ENCODE measurements around the gene ZNF804B.

Gene ZNF804B

DNA sequence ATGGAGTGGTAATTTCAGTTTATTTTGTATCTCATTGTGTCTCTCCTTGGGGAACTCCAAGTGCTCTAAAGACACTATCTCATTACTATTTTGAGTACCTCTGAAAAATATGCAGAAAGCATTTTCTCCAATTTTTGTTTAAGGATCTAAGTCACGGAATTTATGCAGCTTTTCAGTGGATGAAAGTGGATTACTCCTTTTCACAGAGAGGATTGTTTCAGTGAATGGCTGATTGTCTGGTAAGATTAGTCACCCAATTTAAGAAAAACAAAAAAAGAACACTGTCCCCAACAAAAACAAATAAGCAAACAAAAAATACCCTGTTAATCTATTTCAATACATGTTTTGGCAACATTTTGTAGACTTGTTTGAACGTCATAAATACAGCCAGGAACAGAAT is 374.3 kb downstream of the ZNF804B start:
- H4K8ac ChIP-seq (ENCODE audit: low read depth, low read length): no peak overlapping the region
- no peaks in the 10 kb centered on the region for H3K79me1 ChIP-seq (ENCODE audit: low read length)
- no peak overlapping the region for H3K18ac ChIP-seq (ENCODE audit: low read length)
- no peak for DNase-seq
- no peaks in the 10 kb centered on the region for H3K9me3 ChIP-seq (ENCODE audit: insufficient read depth, low read depth, low read length)
- H3K4me3 ChIP-seq (ENCODE audit: low read depth, low read length): no peak overlapping the region
- no peak overlapping the region for H2BK5ac ChIP-seq (ENCODE audit: low read depth, low read length, poor library complexity)
- H3K27ac ChIP-seq (ENCODE audit: low read depth, low read length): no peak overlapping the region
- H2AFZ ChIP-seq (ENCODE audit: insufficient read depth, low read length, poor library complexity): no peak overlapping the region
- H2BK12ac ChIP-seq (ENCODE audit: low read length): no peak overlapping the region
- H3K4me1 ChIP-seq (ENCODE audit: control insufficient read depth in 1 of 2, insufficient read depth in 2 of 2, low read length in 2 of 2): no peaks in the 10 kb centered on the region
- H4K12ac ChIP-seq (ENCODE audit: low read depth, low read length): no peak overlapping the region
- H3K36me3 ChIP-seq (ENCODE audit: control insufficient read depth in 1 of 2, insufficient read depth in 2 of 2, low read length in 2 of 2): no peaks in the 10 kb centered on the region
- WGBS (ENCODE audit: extremely low coverage, insufficient coverage, insufficient read length): no CpG with 5 or more reads among the region's 2 CpGs
- no peak overlapping the region for H3K9ac ChIP-seq (ENCODE audit: low read length)
- H3K27me3 ChIP-seq (ENCODE audit: insufficient read depth, low read length): no peaks in the 10 kb centered on the region
- no peak overlapping the region for H3K14ac ChIP-seq (ENCODE audit: low read length)
- H3K4me2 ChIP-seq (ENCODE audit: low read length): no peak overlapping the region
- H3K79me2 ChIP-seq (ENCODE audit: control insufficient read depth, insufficient read depth, low read length, poor library complexity): no peaks in the 10 kb centered on the region
- H2AK5ac ChIP-seq (ENCODE audit: low read length): no peak overlapping the region
- no peak overlapping the region for H2BK120ac ChIP-seq (ENCODE audit: insufficient read depth, low read length, poor library complexity)
- H4K91ac ChIP-seq (ENCODE audit: low read depth, low read length): no peak overlapping the region
- no peak overlapping the region for H3K23ac ChIP-seq (ENCODE audit: low read length)
- no peak overlapping the region for H3K4ac ChIP-seq (ENCODE audit: low read depth, low read length)

DNA sequence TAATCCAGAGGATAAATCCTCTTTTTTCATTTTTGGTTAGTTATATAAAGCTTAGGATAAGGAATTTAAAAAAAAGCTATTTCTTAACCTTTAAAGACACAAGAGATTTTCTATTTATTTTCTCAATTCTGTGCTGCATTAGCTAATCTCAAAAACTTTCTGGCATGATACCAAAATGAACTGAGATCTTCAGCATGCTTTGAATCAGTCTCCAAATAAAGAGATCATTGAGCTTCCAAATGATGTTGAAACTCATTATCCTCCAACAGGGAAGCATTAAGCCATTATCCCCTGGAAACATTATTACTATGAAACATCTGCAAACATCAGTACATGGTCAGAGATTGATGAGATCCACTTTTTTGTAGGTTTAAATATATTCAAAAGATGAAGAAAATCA is 386.3 kb downstream of the ZNF804B start:
- no peak overlapping the region for H3K27ac ChIP-seq (ENCODE audit: low read depth, low read length)
- no peak overlapping the region for H2AFZ ChIP-seq (ENCODE audit: insufficient read depth, low read length, poor library complexity)
- no peak overlapping the region for H3K9ac ChIP-seq (ENCODE audit: low read length)
- no peak overlapping the region for H4K12ac ChIP-seq (ENCODE audit: low read depth, low read length)
- no peak for DNase-seq
- no peak overlapping the region for H3K18ac ChIP-seq (ENCODE audit: low read length)
- H3K4me3 ChIP-seq (ENCODE audit: low read depth, low read length): no peak overlapping the region
- H3K27me3 ChIP-seq (ENCODE audit: insufficient read depth, low read length): no peaks in the 10 kb centered on the region
- no peak overlapping the region for H2AK5ac ChIP-seq (ENCODE audit: low read length)
- H2BK5ac ChIP-seq (ENCODE audit: low read depth, low read length, poor library complexity): no peak overlapping the region
- H3K79me1 ChIP-seq (ENCODE audit: low read length): no peaks in the 10 kb centered on the region
- no peak overlapping the region for H3K14ac ChIP-seq (ENCODE audit: low read length)
- H2BK120ac ChIP-seq (ENCODE audit: insufficient read depth, low read length, poor library complexity): no peak overlapping the region
- H3K23ac ChIP-seq (ENCODE audit: low read length): no peak overlapping the region
- no peak overlapping the region for H4K8ac ChIP-seq (ENCODE audit: low read depth, low read length)
- no peaks in the 10 kb centered on the region for H3K36me3 ChIP-seq (ENCODE audit: control insufficient read depth in 1 of 2, insufficient read depth in 2 of 2, low read length in 2 of 2)
- no peak overlapping the region for H3K4me2 ChIP-seq (ENCODE audit: low read length)
- no peaks in the 10 kb centered on the region for H3K9me3 ChIP-seq (ENCODE audit: insufficient read depth, low read depth, low read length)
- no peak overlapping the region for H4K91ac ChIP-seq (ENCODE audit: low read depth, low read length)
- H3K4ac ChIP-seq (ENCODE audit: low read depth, low read length): no peak overlapping the region
- no peak overlapping the region for H2BK12ac ChIP-seq (ENCODE audit: low read length)
- H3K79me2 ChIP-seq (ENCODE audit: control insufficient read depth, insufficient read depth, low read length, poor library complexity): no peaks in the 10 kb centered on the region
- no peaks in the 10 kb centered on the region for H3K4me1 ChIP-seq (ENCODE audit: control insufficient read depth in 1 of 2, insufficient read depth in 2 of 2, low read length in 2 of 2)

DNA sequence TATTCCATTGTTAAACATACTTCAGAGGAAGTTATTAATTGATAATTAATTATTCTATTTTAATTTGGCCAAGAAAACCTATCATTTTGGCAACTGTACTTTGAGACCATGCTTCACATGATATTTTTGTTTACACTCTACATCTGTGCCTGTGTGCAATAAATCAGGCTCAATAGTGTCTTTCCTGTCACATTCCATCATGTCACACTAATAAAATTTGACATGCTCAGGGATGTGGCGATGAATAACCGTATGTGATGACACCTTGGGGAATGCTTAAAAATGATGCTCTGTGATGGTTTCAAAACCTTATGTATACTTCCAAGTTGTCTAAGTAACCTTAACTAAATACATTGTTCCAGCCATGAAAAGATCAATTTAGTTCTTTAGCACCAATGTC is 400.6 kb downstream of the ZNF804B start:
- H2BK12ac ChIP-seq (ENCODE audit: low read length): no peak overlapping the region
- no peak overlapping the region for H3K18ac ChIP-seq (ENCODE audit: low read length)
- WGBS (ENCODE audit: extremely low coverage, insufficient coverage, insufficient read length): no CpG with 5 or more reads among the region's 2 CpGs
- H3K4ac ChIP-seq (ENCODE audit: low read depth, low read length): no peak overlapping the region
- no peak overlapping the region for H3K27ac ChIP-seq (ENCODE audit: low read depth, low read length)
- H3K79me1 ChIP-seq (ENCODE audit: low read length): no peaks in the 10 kb centered on the region
- no peak overlapping the region for H4K91ac ChIP-seq (ENCODE audit: low read depth, low read length)
- H3K14ac ChIP-seq (ENCODE audit: low read length): no peak overlapping the region
- H3K79me2 ChIP-seq (ENCODE audit: control insufficient read depth, insufficient read depth, low read length, poor library complexity): no peaks in the 10 kb centered on the region
- no peak overlapping the region for H2BK5ac ChIP-seq (ENCODE audit: low read depth, low read length, poor library complexity)
- no peak overlapping the region for H3K4me3 ChIP-seq (ENCODE audit: low read depth, low read length)
- H4K12ac ChIP-seq (ENCODE audit: low read depth, low read length): no peak overlapping the region
- H3K4me2 ChIP-seq (ENCODE audit: low read length): no peak overlapping the region
- H3K9ac ChIP-seq (ENCODE audit: low read length): no peak overlapping the region
- no peak overlapping the region for H2BK120ac ChIP-seq (ENCODE audit: insufficient read depth, low read length, poor library complexity)
- H2AFZ ChIP-seq (ENCODE audit: insufficient read depth, low read length, poor library complexity): no peak overlapping the region
- no peak overlapping the region for H2AK5ac ChIP-seq (ENCODE audit: low read length)
- DNase-seq: no peak
- no peak overlapping the region for H3K23ac ChIP-seq (ENCODE audit: low read length)
- H3K27me3 ChIP-seq (ENCODE audit: insufficient read depth, low read length): no peaks in the 10 kb centered on the region
- no peaks in the 10 kb centered on the region for H3K36me3 ChIP-seq (ENCODE audit: control insufficient read depth in 1 of 2, insufficient read depth in 2 of 2, low read length in 2 of 2)
- no peaks in the 10 kb centered on the region for H3K9me3 ChIP-seq (ENCODE audit: insufficient read depth, low read depth, low read length)
- H3K4me1 ChIP-seq (ENCODE audit: control insufficient read depth in 1 of 2, insufficient read depth in 2 of 2, low read length in 2 of 2): no peaks in the 10 kb centered on the region
- H4K8ac ChIP-seq (ENCODE audit: low read depth, low read length): no peak overlapping the region

DNA sequence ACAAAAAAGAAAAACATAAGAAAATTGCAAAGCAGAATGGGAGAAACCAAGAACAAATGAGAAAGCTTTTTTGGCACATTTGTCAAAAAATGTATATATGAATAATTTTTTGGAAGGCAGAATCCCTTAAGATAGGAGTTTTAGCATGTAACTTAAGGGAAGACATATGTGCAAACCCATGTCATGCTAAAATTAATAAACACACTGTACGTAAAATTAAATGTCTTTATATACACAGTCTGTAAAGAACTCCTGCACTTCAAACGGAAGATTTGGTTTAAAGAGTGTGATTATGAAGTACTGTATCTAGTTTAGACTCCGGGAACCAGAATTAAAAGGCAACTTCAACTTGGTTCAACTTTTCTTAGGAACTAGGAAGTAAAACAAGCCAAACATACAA is 405.9 kb downstream of the ZNF804B start:
- no peak overlapping the region for H2BK5ac ChIP-seq (ENCODE audit: low read depth, low read length, poor library complexity)
- H3K9ac ChIP-seq (ENCODE audit: low read length): no peak overlapping the region
- no peaks in the 10 kb centered on the region for H3K79me1 ChIP-seq (ENCODE audit: low read length)
- no peaks in the 10 kb centered on the region for H3K4me1 ChIP-seq (ENCODE audit: control insufficient read depth in 1 of 2, insufficient read depth in 2 of 2, low read length in 2 of 2)
- no CpG with 5 or more reads among the region's 3 CpGs for WGBS (ENCODE audit: extremely low coverage, insufficient coverage, insufficient read length)
- no peak overlapping the region for H2BK12ac ChIP-seq (ENCODE audit: low read length)
- H2AK5ac ChIP-seq (ENCODE audit: low read length): no peak overlapping the region
- no peaks in the 10 kb centered on the region for H3K36me3 ChIP-seq (ENCODE audit: control insufficient read depth in 1 of 2, insufficient read depth in 2 of 2, low read length in 2 of 2)
- H4K91ac ChIP-seq (ENCODE audit: low read depth, low read length): no peak overlapping the region
- no peak overlapping the region for H3K18ac ChIP-seq (ENCODE audit: low read length)
- no peaks in the 10 kb centered on the region for H3K79me2 ChIP-seq (ENCODE audit: control insufficient read depth, insufficient read depth, low read length, poor library complexity)
- no peak overlapping the region for H2BK120ac ChIP-seq (ENCODE audit: insufficient read depth, low read length, poor library complexity)
- no peak overlapping the region for H3K23ac ChIP-seq (ENCODE audit: low read length)
- H3K27me3 ChIP-seq (ENCODE audit: insufficient read depth, low read length): no peaks in the 10 kb centered on the region
- no peaks in the 10 kb centered on the region for H3K9me3 ChIP-seq (ENCODE audit: insufficient read depth, low read depth, low read length)
- no peak overlapping the region for H3K4ac ChIP-seq (ENCODE audit: low read depth, low read length)
- no peak overlapping the region for H3K4me3 ChIP-seq (ENCODE audit: low read depth, low read length)
- no peak overlapping the region for H3K14ac ChIP-seq (ENCODE audit: low read length)
- no peak overlapping the region for H3K27ac ChIP-seq (ENCODE audit: low read depth, low read length)
- no peak overlapping the region for H4K12ac ChIP-seq (ENCODE audit: low read depth, low read length)
- no peak overlapping the region for H2AFZ ChIP-seq (ENCODE audit: insufficient read depth, low read length, poor library complexity)
- no peak for DNase-seq
- H3K4me2 ChIP-seq (ENCODE audit: low read length): no peak overlapping the region
- H4K8ac ChIP-seq (ENCODE audit: low read depth, low read length): no peak overlapping the region

DNA sequence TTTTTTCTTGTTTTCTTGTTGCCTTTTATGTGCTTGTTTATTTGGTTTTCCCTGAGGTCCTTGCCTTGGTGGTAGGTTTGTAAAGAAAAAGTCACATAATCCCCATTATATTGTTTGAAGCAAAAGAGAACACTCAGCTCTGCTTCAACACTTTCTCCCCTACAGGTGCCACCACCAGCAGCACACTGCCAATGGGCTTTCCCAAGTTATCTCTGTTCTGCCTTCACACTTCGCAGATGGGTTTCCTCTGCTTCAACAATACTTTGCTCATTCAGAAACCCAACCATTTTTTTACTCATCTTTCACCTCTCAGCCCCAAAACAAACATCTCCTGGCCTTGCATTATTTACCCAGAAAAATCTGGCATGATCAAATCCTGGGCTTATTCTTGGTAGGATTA is 411.1 kb downstream of the ZNF804B start:
- WGBS (ENCODE audit: extremely low coverage, insufficient coverage, insufficient read length): no CpG with 5 or more reads among the region's 1 CpG
- no peak overlapping the region for H3K4ac ChIP-seq (ENCODE audit: low read depth, low read length)
- H3K4me3 ChIP-seq (ENCODE audit: low read depth, low read length): no peak overlapping the region
- H2BK120ac ChIP-seq (ENCODE audit: insufficient read depth, low read length, poor library complexity): no peak overlapping the region
- H2BK5ac ChIP-seq (ENCODE audit: low read depth, low read length, poor library complexity): no peak overlapping the region
- H4K91ac ChIP-seq (ENCODE audit: low read depth, low read length): no peak overlapping the region
- no peak overlapping the region for H3K14ac ChIP-seq (ENCODE audit: low read length)
- no peaks in the 10 kb centered on the region for H3K27me3 ChIP-seq (ENCODE audit: insufficient read depth, low read length)
- H3K4me1 ChIP-seq (ENCODE audit: control insufficient read depth in 1 of 2, insufficient read depth in 2 of 2, low read length in 2 of 2): no peaks in the 10 kb centered on the region
- no peak overlapping the region for H3K4me2 ChIP-seq (ENCODE audit: low read length)
- no peak overlapping the region for H2AK5ac ChIP-seq (ENCODE audit: low read length)
- no peak overlapping the region for H2AFZ ChIP-seq (ENCODE audit: insufficient read depth, low read length, poor library complexity)
- H2BK12ac ChIP-seq (ENCODE audit: low read length): no peak overlapping the region
- DNase-seq: no peak
- no peak overlapping the region for H3K18ac ChIP-seq (ENCODE audit: low read length)
- no peak overlapping the region for H3K27ac ChIP-seq (ENCODE audit: low read depth, low read length)
- H4K8ac ChIP-seq (ENCODE audit: low read depth, low read length): no peak overlapping the region
- H3K9me3 ChIP-seq (ENCODE audit: insufficient read depth, low read depth, low read length): no peaks in the 10 kb centered on the region
- H3K79me1 ChIP-seq (ENCODE audit: low read length): no peaks in the 10 kb centered on the region
- H3K9ac ChIP-seq (ENCODE audit: low read length): no peak overlapping the region
- H4K12ac ChIP-seq (ENCODE audit: low read depth, low read length): no peak overlapping the region
- H3K23ac ChIP-seq (ENCODE audit: low read length): no peak overlapping the region
- H3K36me3 ChIP-seq (ENCODE audit: control insufficient read depth in 1 of 2, insufficient read depth in 2 of 2, low read length in 2 of 2): no peaks in the 10 kb centered on the region
- no peaks in the 10 kb centered on the region for H3K79me2 ChIP-seq (ENCODE audit: control insufficient read depth, insufficient read depth, low read length, poor library complexity)
